Brain pericyte (primary cell): ENCODE results near the gene CACNB2.

Experiments used
- DNase-seq: peaks from one replicate; pipeline ENCODE4 v3.0.0-alpha.2; 2012; ENCODE audit warnings: low read depth, low spot score

CACNB2 gene

GRCh38 chr10:18226336-18226735 lies 86.1 kb downstream of the CACNB2 start:
- no peak for DNase-seq

GRCh38 chr10:18229826-18230225 lies 89.6 kb downstream of the CACNB2 start:
- DNase-seq: no peak

GRCh38 chr10:18230794-18231193 lies 90.6 kb downstream of the CACNB2 start:
- DNase-seq: no peak

DNA sequence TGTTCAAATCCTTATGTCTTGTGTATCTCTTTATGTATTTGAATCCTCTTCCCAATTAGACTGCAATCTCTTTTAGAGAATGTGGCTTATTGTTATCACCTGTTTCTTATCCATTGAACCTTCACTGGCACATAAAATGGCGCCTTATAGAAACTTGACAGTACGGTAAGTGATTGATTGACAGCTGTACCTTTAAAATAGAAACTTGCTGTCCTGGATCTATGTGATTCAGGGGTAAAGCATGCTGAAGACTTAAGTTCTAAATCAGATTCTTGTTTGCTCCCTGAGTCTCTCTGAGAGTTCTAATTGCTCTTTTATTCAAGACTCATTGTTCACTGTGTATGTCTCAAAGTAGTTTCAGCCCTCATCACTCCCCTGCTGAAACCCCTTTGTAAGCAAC lies 91.3 kb downstream of the CACNB2 start:
- DNase-seq: no peak

DNA sequence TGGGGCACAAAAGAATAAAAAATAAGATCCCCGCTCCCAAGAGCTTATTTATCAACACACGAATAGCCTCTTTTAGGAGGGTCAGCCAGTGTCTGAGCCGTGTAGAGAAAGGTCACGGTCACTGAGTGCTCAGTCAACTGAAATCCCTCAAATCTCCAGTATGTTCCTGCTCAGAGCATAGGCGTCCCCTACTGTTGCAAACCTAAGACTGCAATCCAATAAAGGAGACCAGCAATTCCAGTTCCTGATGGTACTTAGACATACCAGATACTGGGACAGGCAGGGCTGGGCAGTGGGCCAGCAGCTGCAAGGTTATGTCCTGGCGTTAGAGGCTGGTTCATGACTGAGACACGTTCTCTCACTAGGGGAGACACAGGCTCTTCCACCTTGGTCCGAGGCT lies 93.6 kb downstream of the CACNB2 start:
- DNase-seq: no peak

DNA sequence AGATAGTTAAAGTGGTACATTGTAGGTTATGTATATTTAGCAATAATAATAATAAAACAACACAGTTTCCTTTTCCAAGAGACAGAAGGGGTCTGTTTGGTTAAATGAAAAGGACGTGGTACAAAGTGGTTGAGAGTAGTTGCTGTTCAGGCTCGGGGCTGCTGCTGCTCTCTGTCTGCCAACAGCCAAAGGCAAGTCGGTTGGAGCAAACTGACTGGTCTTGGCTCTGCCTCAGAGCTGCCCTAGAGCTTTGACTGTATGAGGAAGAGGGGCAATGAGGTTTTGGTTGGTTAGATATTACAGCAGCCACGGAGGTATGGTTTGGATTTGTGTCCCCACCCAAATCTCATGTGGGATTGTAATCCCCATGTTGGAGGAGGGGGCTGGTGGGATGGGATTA lies 95.3 kb downstream of the CACNB2 start:
- no peak for DNase-seq

DNA sequence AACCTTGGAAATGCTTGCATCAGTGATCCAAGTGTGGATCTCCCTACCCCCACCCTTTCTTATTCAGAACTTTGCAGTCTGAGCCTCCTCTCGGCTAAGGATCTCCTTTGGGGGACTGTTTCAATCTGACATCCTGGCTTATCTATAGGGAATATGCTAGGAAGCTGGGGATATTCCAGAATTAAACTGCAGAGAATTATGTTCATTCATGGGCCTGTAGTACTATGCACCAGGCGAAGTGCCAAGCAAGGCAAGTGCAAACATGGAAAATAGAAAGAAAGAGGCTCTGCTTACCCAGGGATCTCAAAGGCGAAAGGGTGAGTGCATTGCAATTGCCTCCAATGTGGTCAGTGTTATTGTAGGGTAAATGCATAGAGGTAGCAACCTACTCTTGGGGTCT lies 96.5 kb downstream of the CACNB2 start:
- no peak for DNase-seq

DNA sequence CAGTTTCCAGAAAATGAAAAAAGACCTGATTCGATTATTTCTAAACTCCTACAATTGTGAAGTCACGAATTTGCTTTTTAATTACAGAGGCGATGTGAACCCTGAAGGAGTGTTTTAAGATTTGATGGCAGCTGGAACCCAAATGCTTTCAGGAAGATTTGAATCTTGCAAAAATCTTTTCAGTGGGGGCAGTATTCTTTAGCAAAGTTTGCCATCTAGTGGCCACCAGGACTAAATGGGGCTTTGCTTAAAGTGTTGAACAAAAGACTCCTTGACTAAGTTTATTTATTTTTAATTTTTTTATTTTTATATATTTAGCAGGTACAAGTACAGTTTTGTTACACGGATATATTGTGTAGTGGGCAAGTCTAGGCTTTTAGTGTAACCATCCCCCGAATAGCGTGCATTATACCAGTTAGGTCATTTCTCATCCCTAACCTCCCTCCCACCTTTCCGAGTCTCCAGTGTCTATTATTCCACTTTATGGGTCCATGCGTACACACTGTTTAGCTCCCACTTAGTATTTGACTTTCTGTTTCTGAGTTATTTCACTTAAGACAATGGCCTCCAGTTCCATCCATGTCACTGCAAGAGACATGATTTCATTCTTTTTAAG lies 98.8 kb downstream of the CACNB2 start:
- DNase-seq: no peak

- DNase-seq: no peak
Measured at GRCh38 chr10:18240185-18240882, 100.1 kb downstream of the CACNB2 start.

DNA sequence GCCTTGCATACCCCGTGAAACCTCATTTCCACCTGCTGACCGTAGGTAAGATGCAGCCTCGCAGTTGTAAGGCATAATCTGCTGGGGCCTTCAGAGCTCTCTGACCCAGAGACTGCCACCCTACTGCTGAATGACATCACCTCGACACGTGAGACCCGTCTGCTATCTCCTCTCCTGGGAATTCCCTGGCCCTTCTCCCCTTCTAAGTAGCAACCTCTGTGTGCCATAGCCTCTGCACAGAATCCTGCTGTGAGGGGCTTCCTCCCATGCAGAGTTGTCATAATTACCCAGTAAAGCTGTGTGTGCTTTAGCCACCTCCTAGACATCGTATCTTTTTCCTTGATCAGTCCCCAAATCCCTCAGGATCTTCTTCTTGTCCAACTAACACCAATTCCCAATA lies 106.7 kb downstream of the CACNB2 start:
- no peak for DNase-seq

DNA sequence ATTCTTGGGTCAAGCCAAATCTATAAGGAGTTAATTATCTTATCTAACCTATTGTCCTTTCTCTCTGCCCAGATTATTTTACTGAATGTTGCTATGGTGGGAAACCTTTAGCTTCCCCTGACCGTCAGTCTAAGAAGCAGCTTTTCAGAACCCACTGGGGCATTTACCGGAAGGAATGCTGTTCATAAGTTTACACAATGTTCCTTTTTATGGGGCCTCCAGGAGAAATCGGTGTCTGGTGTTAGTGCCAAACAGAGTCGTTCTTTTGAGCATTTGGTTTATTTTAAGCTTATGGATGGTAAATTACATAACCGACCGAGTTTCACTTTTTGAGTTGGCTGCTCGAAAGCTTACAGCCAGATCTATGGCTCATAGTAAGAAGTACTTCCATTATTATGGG lies 111.9 kb downstream of the CACNB2 start:
- no peak for DNase-seq

DNA sequence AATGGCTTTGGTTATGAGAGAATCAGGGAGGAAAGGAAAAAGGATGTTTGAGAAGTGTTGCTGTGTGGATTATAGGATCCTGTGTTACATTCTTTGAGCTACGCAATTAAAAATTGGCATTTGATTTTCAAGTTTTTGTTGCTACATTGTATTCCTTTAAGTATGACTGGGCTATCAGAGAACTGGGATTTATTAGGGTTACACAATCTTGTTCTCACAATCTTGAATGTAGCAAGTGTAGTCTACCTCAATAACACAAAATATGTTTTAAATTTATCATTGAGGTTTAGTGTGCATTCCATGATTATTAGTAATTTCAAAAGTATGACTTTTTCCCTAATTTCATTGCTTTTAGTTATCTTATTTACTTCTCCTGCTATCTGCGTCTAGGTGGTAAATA lies 113.9 kb downstream of the CACNB2 start:
- DNase-seq: no peak

DNA sequence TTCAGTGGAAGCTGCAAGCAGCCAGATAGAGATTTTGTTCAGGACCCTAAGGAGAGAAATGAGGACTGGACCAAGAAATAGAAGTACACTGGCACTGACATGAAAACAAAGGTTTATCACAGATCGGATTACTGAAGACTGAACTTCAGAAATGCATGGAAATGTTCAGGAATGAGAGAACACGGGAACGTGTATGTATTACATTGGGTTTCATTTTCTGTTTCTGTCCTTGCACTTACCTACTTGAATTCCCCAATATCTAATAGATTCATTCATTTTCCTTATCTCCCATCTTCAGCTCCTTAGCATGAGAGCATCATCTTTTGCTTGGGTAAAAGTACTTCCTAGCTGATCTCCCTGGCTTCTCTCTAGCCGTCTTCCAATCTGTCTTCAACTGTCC lies 114.5 kb downstream of the CACNB2 start:
- no peak for DNase-seq

DNA sequence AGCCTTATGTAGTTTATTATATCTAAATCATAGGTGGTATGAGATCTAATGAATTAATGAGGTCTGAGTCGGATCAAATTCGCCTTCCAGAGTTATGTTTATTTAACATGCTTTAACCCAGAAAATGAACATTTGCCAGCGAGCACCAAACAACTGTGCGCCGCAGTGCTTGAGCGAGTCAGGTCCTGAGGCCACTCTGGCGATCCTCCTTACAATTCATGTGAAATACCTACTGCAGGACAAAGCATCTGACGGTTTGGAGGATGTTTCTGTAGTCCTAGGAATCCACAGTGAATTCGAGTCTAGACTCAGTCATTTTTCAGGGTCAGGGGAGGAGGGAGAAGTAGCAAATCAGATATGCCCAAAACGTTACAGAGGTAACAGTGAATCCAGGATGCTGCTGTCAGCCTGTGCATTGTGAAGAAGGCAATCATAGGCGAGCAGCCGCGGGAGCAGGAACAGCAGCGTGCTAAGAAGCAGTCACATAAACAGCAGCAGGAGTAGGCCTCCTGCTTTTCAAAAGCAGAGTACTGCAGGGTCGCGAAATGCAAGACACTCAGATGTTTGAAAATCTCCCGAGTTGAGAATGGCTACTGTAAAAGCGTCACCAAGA lies 120.2 kb downstream of the CACNB2 start:
- DNase-seq: no peak

DNA sequence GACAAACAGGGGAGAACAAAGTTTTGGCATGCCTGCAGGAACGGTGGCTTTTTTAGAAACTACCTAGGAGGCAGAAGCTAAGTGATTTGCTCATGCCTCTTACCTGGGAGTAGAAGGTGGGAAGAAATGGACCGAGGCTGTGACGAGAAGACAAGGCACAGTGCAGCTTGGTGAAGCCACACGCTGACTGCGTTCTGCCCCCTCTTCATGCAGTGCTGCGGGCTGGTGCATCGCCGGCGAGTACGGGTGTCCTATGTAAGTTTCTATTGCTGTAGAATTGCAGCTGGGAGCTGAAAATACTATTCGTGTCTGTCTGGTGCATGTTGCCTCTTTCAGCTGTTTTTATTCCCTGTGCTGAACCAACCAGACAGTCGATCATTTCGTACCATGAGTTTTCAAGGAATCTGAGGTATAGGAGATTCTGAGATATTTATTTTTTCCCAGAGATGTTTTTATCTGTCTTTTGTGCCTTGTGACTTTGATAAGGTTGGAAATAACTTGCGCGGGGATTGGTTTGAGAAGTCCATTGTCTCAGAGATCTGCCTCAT lies 120.9 kb downstream of the CACNB2 start:
- DNase-seq: no peak

- DNase-seq: no peak
Measured at GRCh38 chr10:18261768-18262231, 121.6 kb downstream of the CACNB2 start.

DNA sequence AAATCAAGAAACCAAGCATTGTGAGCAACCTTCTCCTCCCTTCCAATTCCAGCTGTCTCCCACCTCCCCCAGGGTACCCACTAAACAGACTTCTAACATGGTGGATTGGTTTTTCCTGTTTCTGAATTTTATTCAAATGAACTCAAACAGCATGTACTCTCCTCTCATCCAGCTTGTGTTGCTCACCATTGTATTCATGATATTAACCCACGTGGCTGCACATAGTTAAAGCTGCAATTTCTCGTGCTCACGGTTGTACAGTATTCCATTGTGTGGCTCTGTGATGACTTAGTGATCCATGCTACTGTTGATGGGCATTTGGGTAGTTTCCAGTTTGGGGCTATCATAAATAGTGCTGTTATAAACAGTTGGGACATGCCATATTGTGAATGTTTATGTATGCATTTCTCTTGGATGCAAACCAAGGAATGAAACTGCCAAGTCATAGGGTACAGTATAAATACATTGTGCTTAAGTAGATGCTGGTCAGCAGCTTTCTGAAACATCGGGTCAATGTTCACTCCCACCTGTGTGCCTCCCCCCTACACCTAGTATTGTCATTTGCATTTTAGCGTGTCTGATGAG lies 124.3 kb downstream of the CACNB2 start:
- no peak for DNase-seq

- DNase-seq: no peak
Measured at GRCh38 chr10:18268005-18268404, 127.8 kb downstream of the CACNB2 start.

DNA sequence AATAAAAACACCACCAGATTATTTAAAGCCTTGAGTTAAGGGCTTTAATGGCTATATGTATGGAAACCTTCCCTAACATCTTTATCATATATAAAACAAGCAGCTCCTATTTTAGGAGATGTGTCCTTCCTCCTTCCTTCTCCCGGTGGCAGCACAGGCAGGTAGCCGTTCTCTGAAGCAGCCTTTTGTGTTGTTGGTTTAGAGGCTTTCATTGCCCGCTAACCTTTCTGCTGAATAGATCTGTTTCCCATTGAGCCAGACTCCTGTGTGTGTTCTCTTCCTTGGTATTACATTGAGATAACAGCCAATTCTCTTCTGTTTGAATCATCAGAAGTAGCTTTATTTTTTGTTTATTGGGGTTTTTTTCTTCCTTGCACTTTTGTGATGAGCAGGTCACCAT lies 131.3 kb downstream of the CACNB2 start:
- no peak for DNase-seq

DNA sequence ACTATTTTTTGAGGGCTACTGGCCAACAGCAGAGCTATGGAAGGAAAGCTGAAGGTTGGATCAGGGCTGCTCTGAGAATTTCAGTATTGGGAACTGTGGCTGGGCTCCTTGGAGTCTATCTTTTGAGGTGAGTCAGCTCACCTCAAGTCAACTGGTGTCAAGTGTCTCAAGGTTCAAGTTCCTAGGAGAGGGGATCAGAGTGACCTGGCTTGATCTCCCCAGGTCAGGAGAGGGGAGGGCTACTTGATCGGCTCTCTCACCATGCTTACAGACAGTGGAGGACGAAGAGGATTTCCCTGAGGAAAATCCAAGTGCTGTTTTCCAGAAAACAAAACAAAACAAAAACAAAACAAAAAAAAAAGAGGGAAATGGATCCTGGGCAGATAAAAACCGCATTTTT lies 132.8 kb downstream of the CACNB2 start:
- DNase-seq: no peak

- DNase-seq: no peak
Measured at GRCh38 chr10:18278181-18278580, 138.0 kb downstream of the CACNB2 start.

DNA sequence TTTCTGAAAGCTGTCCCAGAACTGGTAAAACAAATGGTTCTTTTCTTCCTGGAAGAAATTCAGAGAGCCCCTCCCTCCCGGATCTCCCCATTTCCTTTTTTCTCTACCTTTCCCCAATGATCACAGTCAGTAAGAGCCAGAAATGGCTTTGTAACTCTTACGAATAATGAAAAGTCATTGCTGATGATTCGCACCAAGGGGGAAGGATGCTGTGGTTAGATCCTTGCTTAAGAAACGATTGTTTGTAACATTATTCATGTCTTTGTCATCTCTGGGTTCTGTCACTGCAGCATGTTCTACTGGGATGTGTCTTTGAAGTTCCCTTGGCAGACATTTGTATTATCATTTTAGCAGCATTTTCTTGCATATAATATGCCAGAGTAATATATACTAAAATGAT lies 138.9 kb downstream of the CACNB2 start:
- DNase-seq: no peak

- no peak for DNase-seq
Measured at GRCh38 chr10:18282094-18282493, 141.9 kb downstream of the CACNB2 start.
